LNCAP (cell line): ENCODE measurements around the gene NAXE.

Experiments
- TF ChIP-seq, protein P1 (sequence below): fragments of 450-650 bp; IDR thresholded peaks from 2 replicates; pipeline ENCODE4 v1.5.1; 2017; ENCODE audit warnings: mild to moderate bottlenecking

Gene NAXE

DNA sequence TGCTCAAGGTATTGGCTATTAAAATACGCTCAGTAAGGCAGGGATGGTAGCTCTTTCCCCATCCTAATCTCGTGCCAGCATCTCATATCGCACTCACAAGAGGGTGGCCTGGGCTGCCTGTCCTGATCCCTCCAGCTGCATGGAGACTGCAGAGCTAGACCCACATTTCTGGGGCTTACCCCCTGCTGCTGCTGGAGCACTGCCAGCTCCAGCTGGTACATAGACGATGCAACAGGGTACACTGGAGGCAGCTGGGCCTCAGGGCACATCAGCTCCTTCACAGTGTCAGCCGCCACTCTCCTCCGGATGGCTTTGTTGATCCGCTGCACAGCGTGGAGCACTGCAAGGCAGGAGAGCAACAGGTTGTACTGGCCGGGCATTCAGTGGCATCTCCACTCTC is 35.2 kb upstream of the NAXE start:
- TF ChIP-seq, protein P1, sequence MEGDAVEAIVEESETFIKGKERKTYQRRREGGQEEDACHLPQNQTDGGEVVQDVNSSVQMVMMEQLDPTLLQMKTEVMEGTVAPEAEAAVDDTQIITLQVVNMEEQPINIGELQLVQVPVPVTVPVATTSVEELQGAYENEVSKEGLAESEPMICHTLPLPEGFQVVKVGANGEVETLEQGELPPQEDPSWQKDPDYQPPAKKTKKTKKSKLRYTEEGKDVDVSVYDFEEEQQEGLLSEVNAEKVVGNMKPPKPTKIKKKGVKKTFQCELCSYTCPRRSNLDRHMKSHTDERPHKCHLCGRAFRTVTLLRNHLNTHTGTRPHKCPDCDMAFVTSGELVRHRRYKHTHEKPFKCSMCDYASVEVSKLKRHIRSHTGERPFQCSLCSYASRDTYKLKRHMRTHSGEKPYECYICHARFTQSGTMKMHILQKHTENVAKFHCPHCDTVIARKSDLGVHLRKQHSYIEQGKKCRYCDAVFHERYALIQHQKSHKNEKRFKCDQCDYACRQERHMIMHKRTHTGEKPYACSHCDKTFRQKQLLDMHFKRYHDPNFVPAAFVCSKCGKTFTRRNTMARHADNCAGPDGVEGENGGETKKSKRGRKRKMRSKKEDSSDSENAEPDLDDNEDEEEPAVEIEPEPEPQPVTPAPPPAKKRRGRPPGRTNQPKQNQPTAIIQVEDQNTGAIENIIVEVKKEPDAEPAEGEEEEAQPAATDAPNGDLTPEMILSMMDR: no peak

DNA sequence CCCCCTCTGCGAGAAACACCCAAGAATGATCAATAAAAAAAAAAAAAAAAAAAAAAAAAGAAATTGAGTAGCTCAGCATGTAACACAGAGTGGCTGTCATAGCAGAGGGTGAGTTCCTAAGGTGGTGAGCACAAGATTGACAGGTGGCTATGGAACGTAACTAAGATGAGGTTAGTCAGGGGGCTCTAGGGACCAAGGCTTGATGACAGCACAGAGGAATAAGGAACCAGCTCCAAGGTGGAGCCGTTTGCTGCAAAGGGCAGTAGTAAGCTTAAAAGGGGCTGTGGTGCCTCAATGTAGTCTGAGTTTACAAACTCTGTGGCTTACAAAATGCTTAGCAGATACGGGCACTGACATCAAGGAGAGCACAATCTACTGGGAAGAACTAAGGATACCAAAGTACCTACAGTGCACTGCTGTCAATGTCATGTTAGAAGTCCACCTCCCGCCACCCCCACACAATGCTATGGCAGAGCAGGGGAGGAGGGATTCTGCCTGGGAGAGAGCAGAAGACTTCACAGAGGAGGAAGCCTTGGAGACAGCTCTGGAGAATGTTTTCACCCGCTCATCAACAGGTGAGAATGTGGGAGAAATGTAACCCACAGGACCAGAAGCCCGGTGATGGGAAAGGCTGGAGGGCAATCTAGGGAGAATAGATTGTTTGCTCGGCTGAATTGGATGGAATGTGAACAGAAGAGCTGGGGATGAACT is 32.3 kb upstream of the NAXE start:
- TF ChIP-seq, protein P1: no peak

DNA sequence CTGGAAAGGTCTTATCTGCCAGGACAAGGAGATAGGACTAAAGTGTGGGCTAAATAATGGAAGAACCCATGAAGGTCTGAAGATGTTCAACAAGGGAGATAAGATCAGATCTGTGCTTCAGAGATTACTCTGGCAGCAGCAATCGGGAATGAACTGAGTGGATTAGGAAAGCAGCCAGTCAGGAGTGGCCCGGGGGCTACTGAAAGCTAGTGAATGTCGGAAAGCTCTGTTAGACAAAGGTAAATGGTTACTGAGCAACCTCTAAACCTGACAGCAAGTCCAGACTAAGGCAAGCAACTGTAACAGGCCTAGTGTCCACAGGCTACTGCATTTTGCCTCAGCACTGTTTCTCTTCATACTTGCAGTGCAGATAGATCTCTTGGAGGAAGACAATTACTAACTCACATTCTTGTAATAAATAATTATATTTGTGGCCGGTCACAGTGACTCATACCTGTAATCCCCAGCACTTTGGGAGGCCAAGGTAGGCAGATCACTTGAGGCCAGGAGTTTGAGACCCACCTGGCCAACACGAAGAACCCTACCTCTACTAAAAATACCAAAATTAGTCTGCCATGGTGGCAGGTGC is 31.7 kb upstream of the NAXE start:
- TF ChIP-seq, protein P1: no peak

DNA sequence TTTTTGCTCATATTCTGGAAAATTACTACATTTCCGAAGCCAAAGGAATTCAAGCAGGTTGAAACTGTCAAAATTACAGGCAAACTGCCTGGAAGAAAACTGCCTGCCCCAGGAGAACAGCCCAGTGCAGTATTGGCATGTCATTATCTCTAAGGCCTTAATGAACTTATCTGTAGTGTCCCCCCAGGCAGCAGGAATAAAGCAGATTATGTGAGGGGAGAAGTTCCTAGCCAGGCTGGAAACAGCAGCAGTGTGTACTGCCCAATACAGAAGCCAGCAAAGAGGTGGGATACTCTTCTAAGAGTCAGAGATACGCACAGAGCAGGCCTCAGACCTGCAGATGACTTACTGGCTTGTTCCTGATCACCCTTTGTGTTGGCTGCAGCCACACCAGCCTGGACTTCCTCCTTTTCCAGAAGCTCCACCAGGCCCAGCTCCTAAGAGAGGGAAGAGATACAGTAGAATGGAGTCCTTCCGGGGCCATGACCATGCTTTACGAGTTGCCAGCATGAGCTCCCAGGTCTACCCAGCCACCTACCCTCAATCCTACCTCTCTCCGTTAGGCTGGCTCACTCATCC is 30.9 kb upstream of the NAXE start:
- TF ChIP-seq, protein P1: no peak

DNA sequence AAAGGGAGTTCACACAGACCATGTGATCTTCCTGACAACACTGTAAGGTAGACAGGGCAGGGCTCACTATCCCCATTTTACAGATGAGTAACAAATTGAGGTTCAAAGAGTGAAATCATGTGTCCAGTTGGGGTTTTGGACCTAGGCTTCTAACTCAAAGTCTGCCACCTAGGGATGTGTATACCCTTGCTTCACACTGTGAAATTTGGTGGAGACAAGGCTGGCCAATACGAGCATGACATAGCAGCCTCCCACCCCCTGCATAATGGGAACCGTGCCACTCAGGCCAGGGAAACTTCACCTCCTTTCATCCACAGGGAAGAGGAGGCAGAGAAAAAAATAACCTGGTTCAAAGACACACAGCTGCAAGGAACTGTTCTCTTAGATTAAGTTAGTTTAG is 26.1 kb upstream of the NAXE start:
- TF ChIP-seq, protein P1: no peak

DNA sequence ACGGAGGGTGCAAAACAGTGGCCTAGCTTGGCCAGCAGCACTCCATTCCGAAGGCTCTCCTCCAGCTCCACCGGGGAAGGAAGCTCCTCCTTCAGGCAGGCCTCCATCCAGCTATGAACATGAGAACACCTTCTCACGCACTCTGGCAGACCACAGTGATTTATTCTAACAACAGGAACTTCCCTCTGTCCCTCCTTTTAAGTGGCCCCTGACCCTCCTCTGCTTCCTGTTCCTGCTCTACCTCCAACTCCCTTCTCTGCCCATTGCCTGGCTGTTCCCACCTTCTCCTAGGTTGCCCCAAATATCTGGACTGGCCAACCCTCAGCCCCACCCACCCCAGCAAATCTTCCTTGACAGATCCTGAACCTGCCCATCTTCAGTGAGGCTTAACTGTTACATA is 25.1 kb upstream of the NAXE start:
- TF ChIP-seq, protein P1: no peak

DNA sequence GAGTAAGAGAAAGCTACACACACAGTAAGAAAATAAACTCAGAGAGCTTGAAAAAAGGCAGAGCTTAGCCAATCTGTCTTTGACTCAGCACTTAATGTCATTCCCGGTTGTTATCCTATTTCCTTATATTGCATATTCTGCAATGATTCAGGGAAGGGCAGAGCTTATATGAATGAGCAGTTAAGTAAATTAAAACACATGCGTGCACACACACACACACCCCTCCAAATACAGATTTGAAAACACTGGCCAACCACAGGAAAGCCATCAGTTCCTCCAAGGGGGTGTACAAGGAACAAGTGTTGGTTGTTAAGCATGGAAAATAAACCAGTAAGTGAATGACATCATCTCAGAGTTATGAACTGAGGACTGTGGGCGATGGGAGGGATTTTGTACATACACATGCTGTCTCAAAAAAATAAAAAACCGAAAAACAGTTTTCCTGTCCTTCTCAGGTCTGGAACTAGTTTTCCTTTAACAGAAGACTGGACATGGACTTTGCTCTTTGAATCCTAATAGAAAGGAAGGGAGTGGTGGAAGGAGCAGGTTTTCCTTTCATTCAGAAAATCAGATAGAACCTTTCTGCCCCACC is 20.2 kb upstream of the NAXE start:
- TF ChIP-seq, protein P1: no peak
